Activated T-cell treated with anti-CD3 and anti-CD28 coated beads, Interleukin-2, amount 50 U/mL, for 72 hours (primary cell): ENCODE measurements around the gene LMAN2. TPM values are rescaled to one million over a fixed set of nuclear protein-coding genes. Genes with fewer than 3 reads are reported as not detected.

Source experiments
- ATAC-seq, 2 donors: fragments of 150-1000 bp; cut with Tn5 transposase; replicated peaks in 1 of 2; 2 replicates each; pipeline ENCODE4 v1.10.0; 2021; ENCODE audit warnings: moderate library complexity in 2 of 2, mild to moderate bottlenecking in 1 of 2
- DNase-seq, 2 donors: peaks; one replicate each; pipeline ENCODE4 v3.0.0; 2021 to 2022; ENCODE audit warnings: mixed read lengths in 1 of 2
- H3K27ac Mint-ChIP-seq: one replicate; pipeline ENCODE4 v1.8.0; 2022; ENCODE audit warnings: mild to moderate bottlenecking, moderate library complexity, mixed read lengths
- H3K27me3 Mint-ChIP-seq: one replicate; pipeline ENCODE4 v1.8.0; 2022; ENCODE audit warnings: low read depth, mixed read lengths
- H3K36me3 Mint-ChIP-seq, 2 donors: one replicate each; pipeline ENCODE4 v1.8.0; 2022; ENCODE audit warnings: mixed read lengths in 2 of 2, mild to moderate bottlenecking in 1 of 2; ENCODE audit not compliant: insufficient read depth in 2 of 2
- H3K4me1 Mint-ChIP-seq: one replicate; pipeline ENCODE4 v1.8.0; 2022; ENCODE audit warnings: low read depth, mixed read lengths
- H3K4me3 Mint-ChIP-seq, 2 donors: one replicate each; pipeline ENCODE4 v1.8.0; 2022; ENCODE audit warnings: mild to moderate bottlenecking in 2 of 2, mixed read lengths in 2 of 2, moderate library complexity in 2 of 2
- H3K9me3 Mint-ChIP-seq, 2 donors: one replicate each; pipeline ENCODE4 v1.8.0; 2022; ENCODE audit warnings: mixed read lengths in 2 of 2
- total RNA-seq, 2 donors: library from RNA; stranded (reverse); gene quantifications; one replicate each; pipeline ENCODE4 v1.2.3, GENCODE V29; 2022

Gene LMAN2
- total RNA-seq, 2 donors from 2014 or later: 115 to 124 TPM

- ATAC-seq: no peak
- Mint-ChIP-seq H3K9me3 (no peaks in the 10 kb centered on the region), H3K36me3 (peaks cover 2 to 17% of the 10 kb centered on the region in 2 donors), H3K4me3 (no peak overlapping the region), H3K27me3 (no peaks in the 10 kb centered on the region), H3K4me1 (peaks cover 52% of the 10 kb centered on the region), H3K27ac (peak overlapping the region; percentile 13)
- DNase-seq: no peak
These were observed 54.9 kb downstream of the LMAN2 start for GRCh38 chr5:177296581-177296980.

GRCh38 chr5:177295924-177296323 is 55.5 kb downstream of the LMAN2 start:
- DNase-seq (no peak), ATAC-seq (no peak)
- H3K27ac Mint-ChIP-seq: peak overlapping the region; percentile 4
- peaks cover 3 to 19% of the 10 kb centered on the region in 2 donors for H3K36me3 Mint-ChIP-seq
- no peaks in the 10 kb centered on the region for H3K9me3 Mint-ChIP-seq
- peaks cover 45% of the 10 kb centered on the region for H3K4me1 Mint-ChIP-seq
- H3K4me3 Mint-ChIP-seq: peak overlapping the region in 1 of 2 donors; percentile 31
- no peaks in the 10 kb centered on the region for H3K27me3 Mint-ChIP-seq

GRCh38 chr5:177294632-177295031 is 56.8 kb downstream of the LMAN2 start:
- Mint-ChIP-seq H3K9me3 (no peaks in the 10 kb centered on the region), H3K4me1 (peaks cover 32% of the 10 kb centered on the region), H3K27ac (no peak overlapping the region), H3K4me3 (no peak overlapping the region), H3K27me3 (no peaks in the 10 kb centered on the region), H3K36me3 (peaks cover 5 to 24% of the 10 kb centered on the region in 2 donors)
- no peak for DNase-seq
- no peak for ATAC-seq

DNA sequence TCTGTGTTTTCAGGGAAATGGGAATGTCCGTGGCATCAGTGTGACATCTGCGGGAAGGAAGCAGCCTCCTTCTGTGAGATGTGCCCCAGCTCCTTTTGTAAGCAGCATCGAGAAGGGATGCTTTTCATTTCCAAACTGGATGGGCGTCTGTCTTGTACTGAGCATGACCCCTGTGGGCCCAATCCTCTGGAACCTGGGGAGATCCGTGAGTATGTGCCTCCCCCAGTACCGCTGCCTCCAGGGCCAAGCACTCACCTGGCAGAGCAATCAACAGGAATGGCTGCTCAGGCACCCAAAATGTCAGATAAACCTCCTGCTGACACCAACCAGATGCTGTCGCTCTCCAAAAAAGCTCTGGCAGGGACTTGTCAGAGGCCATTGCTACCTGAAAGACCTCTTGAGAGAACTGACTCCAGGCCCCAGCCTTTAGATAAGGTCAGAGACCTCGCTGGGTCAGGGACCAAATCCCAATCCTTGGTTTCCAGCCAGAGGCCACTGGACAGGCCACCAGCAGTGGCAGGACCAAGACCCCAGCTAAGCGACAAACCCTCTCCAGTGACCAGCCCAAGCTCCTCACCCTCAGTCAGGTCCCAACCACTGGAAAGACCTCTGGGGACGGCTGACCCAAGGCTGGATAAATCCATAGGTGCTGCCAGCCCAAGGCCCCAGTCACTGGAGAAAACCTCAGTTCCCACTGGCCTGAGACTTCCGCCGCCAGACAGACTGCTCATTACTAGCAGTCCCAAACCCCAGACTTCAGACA is 57.5 kb downstream of the LMAN2 start:
- H3K27me3 Mint-ChIP-seq: no peaks in the 10 kb centered on the region
- ATAC-seq (no peak), DNase-seq (no peak)
- H3K9me3 Mint-ChIP-seq: no peaks in the 10 kb centered on the region
- H3K27ac Mint-ChIP-seq: no peak overlapping the region
- H3K36me3 Mint-ChIP-seq: peaks cover 5 to 27% of the 10 kb centered on the region in 2 donors
- H3K4me3 Mint-ChIP-seq: no peak overlapping the region
- peaks cover 29% of the 10 kb centered on the region for H3K4me1 Mint-ChIP-seq

DNA sequence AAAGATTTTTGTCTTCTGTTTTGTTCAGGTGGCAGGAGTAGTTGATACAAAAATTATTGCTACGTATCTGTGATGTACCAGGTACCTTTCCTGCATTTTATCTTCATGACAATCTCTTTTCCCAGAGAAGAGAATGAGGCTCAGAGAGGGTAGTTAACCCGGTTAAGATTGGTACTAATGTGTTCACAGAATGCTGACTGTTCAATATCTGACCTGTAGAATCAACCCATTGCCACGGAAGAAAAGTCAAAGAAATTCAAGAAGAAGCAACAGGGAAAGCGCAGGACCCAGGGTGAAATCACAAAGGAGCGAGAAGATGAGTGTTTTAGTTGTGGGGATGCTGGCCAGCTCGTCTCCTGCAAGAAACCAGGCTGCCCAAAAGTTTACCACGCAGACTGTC is 59.7 kb downstream of the LMAN2 start:
- no peak for ATAC-seq
- H3K9me3 Mint-ChIP-seq: no peaks in the 10 kb centered on the region
- peaks cover 8 to 32% of the 10 kb centered on the region in 2 donors for H3K36me3 Mint-ChIP-seq
- DNase-seq: no peak
- H3K27ac Mint-ChIP-seq: no peak overlapping the region
- H3K27me3 Mint-ChIP-seq: no peaks in the 10 kb centered on the region
- H3K4me3 Mint-ChIP-seq: no peak overlapping the region
- peaks cover 20% of the 10 kb centered on the region for H3K4me1 Mint-ChIP-seq

DNA sequence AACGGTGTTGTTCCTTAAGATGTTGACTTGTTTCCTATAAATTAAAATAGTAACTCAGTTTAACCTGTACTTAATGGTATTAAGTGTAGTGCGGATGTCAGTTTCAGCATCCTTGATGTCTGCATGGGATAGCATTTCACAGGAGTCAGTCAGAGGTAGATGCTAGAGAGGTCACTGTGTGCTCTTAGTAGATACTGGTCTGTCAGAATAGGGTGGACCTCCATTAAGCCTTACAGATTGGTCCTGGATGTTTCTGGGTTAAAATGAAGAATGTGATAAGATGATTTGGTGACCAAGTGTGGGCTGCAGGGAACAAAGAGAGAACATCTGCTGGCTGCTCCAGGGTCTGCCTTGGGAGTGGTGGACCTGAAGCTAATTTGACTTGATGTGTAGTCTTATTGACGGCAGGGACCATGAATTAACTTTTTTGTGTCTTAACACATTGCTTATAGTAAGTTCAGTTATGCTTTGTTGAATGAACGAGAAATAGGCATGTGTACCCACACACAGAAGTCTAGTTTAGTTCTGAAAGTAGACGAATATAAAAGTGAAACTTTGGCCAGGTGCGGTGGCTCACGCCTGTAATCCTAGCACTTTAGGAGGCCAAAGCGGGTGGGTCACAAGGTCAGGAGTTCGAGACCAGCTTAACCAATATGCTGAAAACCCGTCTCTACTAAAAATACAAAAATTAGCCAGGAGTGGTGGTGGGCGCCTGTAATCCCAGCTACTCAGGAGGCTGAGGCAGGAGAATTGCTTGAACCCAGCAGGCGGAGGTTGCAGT is 60.5 kb downstream of the LMAN2 start:
- H3K27me3 Mint-ChIP-seq: no peaks in the 10 kb centered on the region
- ATAC-seq (no peak), DNase-seq (no peak)
- peaks cover 9 to 33% of the 10 kb centered on the region in 2 donors for H3K36me3 Mint-ChIP-seq
- no peak overlapping the region for H3K4me3 Mint-ChIP-seq
- no peak overlapping the region for H3K27ac Mint-ChIP-seq
- H3K9me3 Mint-ChIP-seq: no peaks in the 10 kb centered on the region
- H3K4me1 Mint-ChIP-seq: peaks cover 13% of the 10 kb centered on the region

- ATAC-seq (no peak), DNase-seq (no peak)
- Mint-ChIP-seq H3K4me3 (no peak overlapping the region), H3K36me3 (peaks cover 14 to 35% of the 10 kb centered on the region in 2 donors), H3K4me1 (no peaks in the 10 kb centered on the region), H3K27ac (no peak overlapping the region), H3K9me3 (no peaks in the 10 kb centered on the region), H3K27me3 (no peaks in the 10 kb centered on the region)
These were observed 63.3 kb downstream of the LMAN2 start for GRCh38 chr5:177288191-177288590.

Other genes with a start within 250 kb of the LMAN2 start
- gene NSD1, start 217.9 kb downstream of the LMAN2 start, total RNA-seq: 100 to 1,000 TPM in 1 of 2 donors, 10 to 100 TPM in 1; 89.8 to 114 TPM
- gene RAB24, start 47.9 kb downstream of the LMAN2 start, total RNA-seq: 10 to 100 TPM; 26.3 to 29.4 TPM
- 100 to 1,000 TPM; 118 to 128 TPM for gene PRELID1, start 47.9 kb downstream of the LMAN2 start, total RNA-seq
- 10 to 100 TPM; 44.2 to 61.1 TPM for gene MXD3, start 39.8 kb downstream of the LMAN2 start, total RNA-seq
- gene RGS14, start 6.3 kb upstream of the LMAN2 start, total RNA-seq: 10 to 100 TPM; 41.3 to 50.8 TPM
- gene SLC34A1, start 32.8 kb upstream of the LMAN2 start, total RNA-seq: under 1 TPM; 0.19 to 0.21 TPM
- gene PFN3, start 49.0 kb upstream of the LMAN2 start, total RNA-seq: not detected
- gene F12, start 57.9 kb upstream of the LMAN2 start, total RNA-seq: 1 to 10 TPM; 6.5 to 6.7 TPM
- gene GRK6, start 75.0 kb upstream of the LMAN2 start, total RNA-seq: 100 to 1,000 TPM; 133 to 135 TPM
- gene PRR7, start 95.1 kb upstream of the LMAN2 start, total RNA-seq: 10 to 100 TPM; 12.1 to 16.0 TPM
- 10 to 100 TPM; 69.5 to 98.8 TPM for gene DBN1, start 122.0 kb upstream of the LMAN2 start, total RNA-seq
- gene PDLIM7, start 145.9 kb upstream of the LMAN2 start, total RNA-seq: 10 to 100 TPM; 87.5 to 93.9 TPM
- 1 to 10 TPM; 4.0 to 5.7 TPM for gene DOK3, start 158.2 kb upstream of the LMAN2 start, total RNA-seq
- gene DDX41, start 165.3 kb upstream of the LMAN2 start, total RNA-seq: 100 to 1,000 TPM in 1 of 2 donors, 10 to 100 TPM in 1; 89.2 to 117 TPM
- 100 to 1,000 TPM in 1 of 2 donors, 10 to 100 TPM in 1; 79.6 to 105 TPM for gene FAM193B, start 202.9 kb upstream of the LMAN2 start, total RNA-seq
- 100 to 1,000 TPM in 1 of 2 donors, 10 to 100 TPM in 1; 96.2 to 107 TPM for gene TMED9, start 240.5 kb upstream of the LMAN2 start, total RNA-seq
- gene B4GALT7, start 248.5 kb upstream of the LMAN2 start, total RNA-seq: 10 to 100 TPM; 14.6 to 16.8 TPM